Memory B cell (primary cell): ENCODE measurements around the gene PLD4.
"Not testable (repeated sequence)": the region's sequence is repeated elsewhere in the genome, so short reads cannot be mapped to it uniquely, and the experiment has no call there.

Source experiments
- ATAC-seq: fragments of 150-1000 bp; cut with Tn5 transposase; 2 replicates; pipeline ENCODE4 v1.10.0; 2021; ENCODE audit warnings: low read depth, mild to moderate bottlenecking, moderate library complexity
- DNase-seq, 2 donors: peaks; one replicate each; pipeline ENCODE4 v3.0.0; 2022; ENCODE audit warnings: low spot score in 2 of 2
- H3K27ac Mint-ChIP-seq: one replicate; pipeline ENCODE4 v1.8.0; 2022; ENCODE audit warnings: mild to moderate bottlenecking, moderate library complexity, mixed read lengths
- H3K27me3 Mint-ChIP-seq: one replicate; pipeline ENCODE4 v1.8.0; 2022; ENCODE audit warnings: mixed read lengths
- H3K36me3 Mint-ChIP-seq: one replicate; pipeline ENCODE4 v1.8.0; 2022; ENCODE audit warnings: mild to moderate bottlenecking, mixed read lengths
- H3K4me1 Mint-ChIP-seq: one replicate; pipeline ENCODE4 v1.8.0; 2022; ENCODE audit warnings: mixed read lengths
- H3K4me3 Mint-ChIP-seq: one replicate; pipeline ENCODE4 v1.8.0; 2022; ENCODE audit warnings: mild to moderate bottlenecking, moderate library complexity, mixed read lengths
- H3K9me3 Mint-ChIP-seq: one replicate; pipeline ENCODE4 v1.8.0; 2022; ENCODE audit warnings: mixed read lengths

Gene PLD4

GRCh38 chr14:104943216-104944015, 18.7 kb downstream of the PLD4 start:
- not testable (repeated sequence) for H3K27me3 Mint-ChIP-seq, H3K4me1 Mint-ChIP-seq, H3K9me3 Mint-ChIP-seq, ATAC-seq, DNase-seq, H3K36me3 Mint-ChIP-seq, H3K27ac Mint-ChIP-seq, H3K4me3 Mint-ChIP-seq

GRCh38 chr14:104944016-104944308, 19.3 kb downstream of the PLD4 start:
- not testable (repeated sequence) for H3K4me3 Mint-ChIP-seq, H3K9me3 Mint-ChIP-seq, DNase-seq, H3K4me1 Mint-ChIP-seq, ATAC-seq, H3K36me3 Mint-ChIP-seq, H3K27ac Mint-ChIP-seq, H3K27me3 Mint-ChIP-seq

GRCh38 chr14:104944436-104945205, 19.9 kb downstream of the PLD4 start:
- not testable (repeated sequence) for H3K27ac Mint-ChIP-seq, H3K4me1 Mint-ChIP-seq, ATAC-seq, H3K27me3 Mint-ChIP-seq, H3K36me3 Mint-ChIP-seq, DNase-seq, H3K9me3 Mint-ChIP-seq, H3K4me3 Mint-ChIP-seq

GRCh38 chr14:104945266-104945665, 20.6 kb downstream of the PLD4 start:
- not testable (repeated sequence) for H3K36me3 Mint-ChIP-seq, H3K9me3 Mint-ChIP-seq, H3K27me3 Mint-ChIP-seq, ATAC-seq, H3K27ac Mint-ChIP-seq, H3K4me3 Mint-ChIP-seq, DNase-seq, H3K4me1 Mint-ChIP-seq

GRCh38 chr14:104945986-104946965, 21.6 kb downstream of the PLD4 start:
- not testable (repeated sequence) for H3K27me3 Mint-ChIP-seq, DNase-seq, H3K36me3 Mint-ChIP-seq, H3K4me1 Mint-ChIP-seq, H3K9me3 Mint-ChIP-seq, ATAC-seq, H3K4me3 Mint-ChIP-seq, H3K27ac Mint-ChIP-seq

- ATAC-seq, H3K27ac Mint-ChIP-seq, H3K36me3 Mint-ChIP-seq, H3K9me3 Mint-ChIP-seq, H3K4me3 Mint-ChIP-seq, H3K27me3 Mint-ChIP-seq, H3K4me1 Mint-ChIP-seq, DNase-seq: not testable (repeated sequence)
Measured at GRCh38 chr14:104947201-104947600, 22.5 kb downstream of the PLD4 start.

- not testable (repeated sequence) for H3K27ac Mint-ChIP-seq, DNase-seq, ATAC-seq, H3K4me3 Mint-ChIP-seq, H3K27me3 Mint-ChIP-seq, H3K9me3 Mint-ChIP-seq, H3K36me3 Mint-ChIP-seq, H3K4me1 Mint-ChIP-seq
Measured at GRCh38 chr14:104947881-104948735, 23.4 kb downstream of the PLD4 start.

GRCh38 chr14:104948736-104949031, 24.0 kb downstream of the PLD4 start:
- H3K9me3 Mint-ChIP-seq, result no peaks in the 10 kb centered on the region
- ATAC-seq, result no peak
- no peak overlapping the region for H3K27ac Mint-ChIP-seq
- peaks cover 4% of the 10 kb centered on the region for H3K36me3 Mint-ChIP-seq
- H3K4me1 Mint-ChIP-seq, result peaks cover 4% of the 10 kb centered on the region
- no peak overlapping the region for H3K4me3 Mint-ChIP-seq
- DNase-seq, result no peak
- H3K27me3 Mint-ChIP-seq, result peaks cover 4% of the 10 kb centered on the region

GRCh38 chr14:104949406-104949955, 24.8 kb downstream of the PLD4 start:
- H3K4me1 Mint-ChIP-seq, H3K27ac Mint-ChIP-seq, H3K9me3 Mint-ChIP-seq, ATAC-seq, H3K4me3 Mint-ChIP-seq, H3K27me3 Mint-ChIP-seq, H3K36me3 Mint-ChIP-seq, DNase-seq: not testable (repeated sequence)

GRCh38 chr14:104950021-104950420, 25.3 kb downstream of the PLD4 start:
- Mint-ChIP-seq H3K36me3 (peaks cover 6% of the 10 kb centered on the region), H3K4me3 (no peak overlapping the region), H3K9me3 (no peaks in the 10 kb centered on the region), H3K27ac (no peak overlapping the region), H3K4me1 (peaks cover 5% of the 10 kb centered on the region), H3K27me3 (peaks cover 4% of the 10 kb centered on the region)
- DNase-seq, result no peak
- no peak for ATAC-seq

- not testable (repeated sequence) for H3K4me3 Mint-ChIP-seq, H3K36me3 Mint-ChIP-seq, H3K9me3 Mint-ChIP-seq, H3K27me3 Mint-ChIP-seq, ATAC-seq, H3K4me1 Mint-ChIP-seq, H3K27ac Mint-ChIP-seq, DNase-seq
Measured at GRCh38 chr14:104950701-104951100, 26.0 kb downstream of the PLD4 start.

- H3K4me3 Mint-ChIP-seq, H3K4me1 Mint-ChIP-seq, H3K36me3 Mint-ChIP-seq, ATAC-seq, H3K27ac Mint-ChIP-seq, H3K9me3 Mint-ChIP-seq, DNase-seq, H3K27me3 Mint-ChIP-seq: not testable (repeated sequence)
Measured at GRCh38 chr14:104951863-104952657, 27.4 kb downstream of the PLD4 start.

GRCh38 chr14:104953097-104953496, 28.4 kb downstream of the PLD4 start:
- Mint-ChIP-seq H3K9me3 (no peaks in the 10 kb centered on the region), H3K36me3 (peaks cover 9% of the 10 kb centered on the region), H3K27ac (no peak overlapping the region), H3K27me3 (peaks cover 13% of the 10 kb centered on the region), H3K4me1 (peaks cover 5% of the 10 kb centered on the region), H3K4me3 (no peak overlapping the region)
- no peak for DNase-seq
- ATAC-seq, result no peak
